ENCODE data around the gene WDR6.
A peak's percentile ranks its signal among the peaks of the same experiment; 100 is the strongest.

WDR6 gene

GRCh38 chr3:49027634-49028033 is 20.4 kb downstream of the WDR6 start:
- H3K27me3 ChIP-seq (ENCODE audit: insufficient read depth, low read length, poor library complexity), result no peaks in the 10 kb centered on the region
- no CpG with 5 or more reads among the region's 9 CpGs for WGBS (ENCODE audit: extremely low coverage, insufficient coverage, low lambda C conversion rate)
- H3K4ac ChIP-seq (ENCODE audit: low read depth, low read length), result no peak overlapping the region
- H3K79me1 ChIP-seq (ENCODE audit: low read length), result peaks cover 17% of the 10 kb centered on the region
- no peak overlapping the region for H3K56ac ChIP-seq (ENCODE audit: low read length)
- H3K27ac ChIP-seq (ENCODE audit: low read depth, low read length), result no peak overlapping the region
- no peak overlapping the region for H3K23ac ChIP-seq (ENCODE audit: low read length)
- H3K9ac ChIP-seq (ENCODE audit: low read length), result peak overlapping the region; percentile 25
- peaks cover 14% of the 10 kb centered on the region for H3K4me1 ChIP-seq (ENCODE audit: control insufficient read depth, low read depth, low read length)
- no peak overlapping the region for H3K4me2 ChIP-seq (ENCODE audit: low read length)
- peaks cover 16% of the 10 kb centered on the region for H3K79me2 ChIP-seq (ENCODE audit: control insufficient read depth, insufficient read depth, low read length)
- no peak overlapping the region for H3K4me3 ChIP-seq (ENCODE audit: low read length)
- peaks cover 25% of the 10 kb centered on the region for H3K36me3 ChIP-seq (ENCODE audit: control insufficient read depth, insufficient read depth, low read length)
- no peak overlapping the region for H2BK5ac ChIP-seq (ENCODE audit: low read length)
- H3K18ac ChIP-seq (ENCODE audit: low read length), result no peak overlapping the region
- H4K5ac ChIP-seq (ENCODE audit: low read length), result no peak overlapping the region
- H2BK15ac ChIP-seq (replicated peaks; ENCODE audit: low read depth), result no peak overlapping the region
- H2BK120ac ChIP-seq (ENCODE audit: low read depth, low read length), result no peak overlapping the region
- no peak overlapping the region for H4K8ac ChIP-seq (ENCODE audit: low read depth, low read length)
- H2AK5ac ChIP-seq (ENCODE audit: low read length), result no peak overlapping the region
- DNase-seq, result no peak

GRCh38 chr3:49028298-49028672 is 21.1 kb downstream of the WDR6 start:
- Histone ChIP-seq H3K23ac (ENCODE audit: low read length) (no peak overlapping the region), H3K27ac (ENCODE audit: low read depth, low read length) (no peak overlapping the region), H3K56ac (ENCODE audit: low read length) (peak overlapping the region; percentile 90), H3K4me2 (ENCODE audit: low read length) (peak overlapping the region; percentile 94), H3K27me3 (ENCODE audit: insufficient read depth, low read length, poor library complexity) (no peaks in the 10 kb centered on the region), H2BK5ac (ENCODE audit: low read length) (no peak overlapping the region), H3K9ac (ENCODE audit: low read length) (peak overlapping the region; percentile 77), H4K8ac (ENCODE audit: low read depth, low read length) (no peak overlapping the region), H4K5ac (ENCODE audit: low read length) (no peak overlapping the region), H2AK5ac (ENCODE audit: low read length) (no peak overlapping the region), H3K4me1 (ENCODE audit: control insufficient read depth, low read depth, low read length) (peaks cover 10% of the 10 kb centered on the region), H3K4ac (ENCODE audit: low read depth, low read length) (no peak overlapping the region), H3K4me3 (ENCODE audit: low read length) (no peak overlapping the region), H3K18ac (ENCODE audit: low read length) (no peak overlapping the region), H3K79me2 (ENCODE audit: control insufficient read depth, insufficient read depth, low read length) (peaks cover 10% of the 10 kb centered on the region), H2BK15ac (replicated peaks; ENCODE audit: low read depth) (no peak overlapping the region), H2BK120ac (ENCODE audit: low read depth, low read length) (no peak overlapping the region), H3K79me1 (ENCODE audit: low read length) (peaks cover 14% of the 10 kb centered on the region), H3K36me3 (ENCODE audit: control insufficient read depth, insufficient read depth, low read length) (peaks cover 29% of the 10 kb centered on the region)
- no peak for DNase-seq
- WGBS (ENCODE audit: extremely low coverage, insufficient coverage, low lambda C conversion rate), result no CpG with 5 or more reads among the region's 4 CpGs

GRCh38 chr3:49028673-49029562 is 21.7 kb downstream of the WDR6 start, which contains the start of gene IMPDH2:
Gene IMPDH2, minus strand, starts transcription at chr3:49029398. Its CDS starts 48 bp downstream, at chr3:49029350.
- no CpG with 5 or more reads among the region's 55 CpGs for WGBS (ENCODE audit: extremely low coverage, insufficient coverage, low lambda C conversion rate)
- Histone ChIP-seq H2BK5ac (ENCODE audit: low read length) (no peak within 1 kb of the TSS), H3K9ac (ENCODE audit: low read length) (peak within 1 kb of the TSS; percentile 77), H4K8ac (ENCODE audit: low read depth, low read length) (no peak within 1 kb of the TSS), H3K4me1 (ENCODE audit: control insufficient read depth, low read depth, low read length) (peaks cover 10% of the 10 kb centered on the region), H3K4me2 (ENCODE audit: low read length) (peak within 1 kb of the TSS; percentile 94), H4K5ac (ENCODE audit: low read length) (no peak within 1 kb of the TSS), H2AK5ac (ENCODE audit: low read length) (peak within 1 kb of the TSS; percentile 90), H3K79me1 (ENCODE audit: low read length) (peaks cover 14% of the 10 kb centered on the region), H2BK120ac (ENCODE audit: low read depth, low read length) (no peak within 1 kb of the TSS), H3K36me3 (ENCODE audit: control insufficient read depth, insufficient read depth, low read length) (peaks cover 30% of the 10 kb centered on the region), H3K18ac (ENCODE audit: low read length) (peak within 1 kb of the TSS; percentile 70), H3K79me2 (ENCODE audit: control insufficient read depth, insufficient read depth, low read length) (peaks cover 10% of the 10 kb centered on the region), H3K27me3 (ENCODE audit: insufficient read depth, low read length, poor library complexity) (no peaks in the 10 kb centered on the region), H2BK15ac (replicated peaks; ENCODE audit: low read depth) (no peak within 1 kb of the TSS), H3K4me3 (ENCODE audit: low read length) (peak within 1 kb of the TSS; percentile 18), H3K27ac (ENCODE audit: low read depth, low read length) (peak within 1 kb of the TSS; percentile 24), H3K23ac (ENCODE audit: low read length) (no peak within 1 kb of the TSS), H3K4ac (ENCODE audit: low read depth, low read length) (peak within 1 kb of the TSS; percentile 36), H3K56ac (ENCODE audit: low read length) (peak within 1 kb of the TSS; percentile 90)
- peak; percentile 94 for DNase-seq

- no peak overlapping the region for H3K4ac ChIP-seq (ENCODE audit: low read depth, low read length)
- H2BK15ac ChIP-seq (replicated peaks; ENCODE audit: low read depth), result no peak overlapping the region
- H3K27ac ChIP-seq (ENCODE audit: low read depth, low read length), result no peak overlapping the region
- no peak overlapping the region for H2BK120ac ChIP-seq (ENCODE audit: low read depth, low read length)
- no peak overlapping the region for H3K23ac ChIP-seq (ENCODE audit: low read length)
- DNase-seq, result no peak
- no peak overlapping the region for H4K8ac ChIP-seq (ENCODE audit: low read depth, low read length)
- peaks cover 10% of the 10 kb centered on the region for H3K79me2 ChIP-seq (ENCODE audit: control insufficient read depth, insufficient read depth, low read length)
- peaks cover 10% of the 10 kb centered on the region for H3K4me1 ChIP-seq (ENCODE audit: control insufficient read depth, low read depth, low read length)
- H2BK5ac ChIP-seq (ENCODE audit: low read length), result no peak overlapping the region
- no CpG with 5 or more reads among the region's 7 CpGs for WGBS (ENCODE audit: extremely low coverage, insufficient coverage, low lambda C conversion rate)
- peaks cover 28% of the 10 kb centered on the region for H3K36me3 ChIP-seq (ENCODE audit: control insufficient read depth, insufficient read depth, low read length)
- no peak overlapping the region for H4K5ac ChIP-seq (ENCODE audit: low read length)
- H3K4me3 ChIP-seq (ENCODE audit: low read length), result no peak overlapping the region
- peak overlapping the region; percentile 56 for H3K56ac ChIP-seq (ENCODE audit: low read length)
- H3K18ac ChIP-seq (ENCODE audit: low read length), result no peak overlapping the region
- peaks cover 14% of the 10 kb centered on the region for H3K79me1 ChIP-seq (ENCODE audit: low read length)
- H2AK5ac ChIP-seq (ENCODE audit: low read length), result no peak overlapping the region
- peak overlapping the region; percentile 31 for H3K9ac ChIP-seq (ENCODE audit: low read length)
- no peaks in the 10 kb centered on the region for H3K27me3 ChIP-seq (ENCODE audit: insufficient read depth, low read length, poor library complexity)
- H3K4me2 ChIP-seq (ENCODE audit: low read length), result no peak overlapping the region
These were observed 22.3 kb downstream of the WDR6 start for GRCh38 chr3:49029563-49029884.

GRCh38 chr3:49030321-49030720 is 23.1 kb downstream of the WDR6 start:
- no CpG with 5 or more reads among the region's 6 CpGs for WGBS (ENCODE audit: extremely low coverage, insufficient coverage, low lambda C conversion rate)
- Histone ChIP-seq H3K27me3 (ENCODE audit: insufficient read depth, low read length, poor library complexity) (no peaks in the 10 kb centered on the region), H3K79me2 (ENCODE audit: control insufficient read depth, insufficient read depth, low read length) (peaks cover 10% of the 10 kb centered on the region), H3K23ac (ENCODE audit: low read length) (no peak overlapping the region), H3K9ac (ENCODE audit: low read length) (no peak overlapping the region), H3K27ac (ENCODE audit: low read depth, low read length) (no peak overlapping the region), H3K36me3 (ENCODE audit: control insufficient read depth, insufficient read depth, low read length) (peaks cover 27% of the 10 kb centered on the region), H4K8ac (ENCODE audit: low read depth, low read length) (no peak overlapping the region), H3K18ac (ENCODE audit: low read length) (no peak overlapping the region), H4K5ac (ENCODE audit: low read length) (no peak overlapping the region), H2BK120ac (ENCODE audit: low read depth, low read length) (no peak overlapping the region), H3K4me2 (ENCODE audit: low read length) (no peak overlapping the region), H3K4me1 (ENCODE audit: control insufficient read depth, low read depth, low read length) (peaks cover 10% of the 10 kb centered on the region), H2AK5ac (ENCODE audit: low read length) (no peak overlapping the region), H3K4me3 (ENCODE audit: low read length) (no peak overlapping the region), H2BK15ac (replicated peaks; ENCODE audit: low read depth) (no peak overlapping the region), H3K4ac (ENCODE audit: low read depth, low read length) (no peak overlapping the region), H2BK5ac (ENCODE audit: low read length) (no peak overlapping the region), H3K56ac (ENCODE audit: low read length) (no peak overlapping the region), H3K79me1 (ENCODE audit: low read length) (peaks cover 16% of the 10 kb centered on the region)
- DNase-seq, result no peak

Measured in mesendoderm (in vitro differentiated cells).